ENCODE measurements around the gene SDK1.

SDK1 gene

GRCh38 chr7:4029941-4030340, 728.9 kb downstream of the SDK1 start:
- DNase-seq, result no peak

DNA sequence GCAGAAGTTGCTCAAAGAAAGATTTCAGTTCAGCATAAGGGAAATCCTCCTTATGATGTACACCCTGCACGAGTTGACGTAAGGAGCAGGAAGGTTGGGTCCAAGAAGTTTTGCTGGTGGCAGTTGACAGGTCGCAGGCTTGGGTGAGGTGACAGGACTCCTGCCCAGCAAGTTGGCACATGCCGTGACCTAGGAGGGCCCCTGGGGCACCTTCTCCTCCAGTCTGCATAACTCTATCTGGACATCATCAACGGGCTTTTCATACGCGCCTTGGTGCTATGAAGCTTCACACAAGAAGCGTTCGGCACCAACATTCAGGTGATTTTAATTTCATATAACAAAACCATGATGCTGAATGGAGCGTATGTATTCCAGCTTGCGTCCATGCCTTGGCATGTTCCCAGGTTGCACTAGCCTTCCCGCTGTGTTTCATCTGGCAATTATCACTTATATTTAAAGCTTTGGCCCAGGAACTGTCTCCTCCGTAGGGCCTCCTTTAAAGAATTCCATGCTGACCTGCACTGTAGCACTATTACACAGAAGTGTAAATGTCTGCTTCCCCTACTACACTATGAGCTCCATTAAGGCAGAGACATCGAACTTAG, 729.4 kb downstream of the SDK1 start:
- DNase-seq, result no peak

- no peak for DNase-seq
Observed at GRCh38 chr7:4033996-4034395, 732.9 kb downstream of the SDK1 start.

- no peak for DNase-seq
Observed at GRCh38 chr7:4037308-4037707, 736.3 kb downstream of the SDK1 start.

GRCh38 chr7:4037877-4038276, 736.8 kb downstream of the SDK1 start:
- no peak for DNase-seq

GRCh38 chr7:4040109-4040928, 739.3 kb downstream of the SDK1 start:
- DNase-seq, result no peak

DNA sequence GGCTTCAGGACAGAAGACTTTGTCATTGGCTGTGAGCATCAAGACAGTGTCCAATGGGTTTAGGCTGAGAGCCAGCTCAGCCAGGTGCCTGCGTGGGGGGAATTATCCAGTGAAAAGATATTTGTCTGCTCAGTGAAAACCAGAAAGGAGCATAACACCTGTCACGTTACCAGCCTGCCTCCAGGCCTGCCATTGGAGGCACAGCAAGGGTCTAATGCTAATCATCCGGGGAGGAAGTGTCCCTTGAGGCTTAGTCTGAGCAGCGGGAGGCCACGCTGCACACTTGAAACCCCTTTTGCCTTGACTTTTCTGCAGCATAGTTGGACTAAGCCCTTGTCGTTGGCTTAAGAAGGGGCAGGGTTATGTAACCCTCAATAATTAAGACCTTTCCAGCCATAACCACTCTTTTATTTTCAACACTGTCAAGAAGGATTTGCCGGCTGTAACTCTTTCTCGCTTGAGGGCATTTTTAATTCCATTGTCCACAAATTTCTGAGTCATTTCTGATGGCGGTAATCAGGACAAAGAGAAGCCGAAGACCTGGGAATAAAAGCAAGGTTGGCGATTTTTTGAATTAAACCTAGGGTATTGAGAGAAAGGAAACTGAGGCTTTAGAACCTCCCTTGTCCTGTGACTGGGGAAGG, 741.5 kb downstream of the SDK1 start:
- DNase-seq, result peak; percentile 54

- no peak for DNase-seq
Observed at GRCh38 chr7:4043988-4044387, 742.9 kb downstream of the SDK1 start.

- DNase-seq, result no peak
Observed at GRCh38 chr7:4045450-4045849, 744.4 kb downstream of the SDK1 start.

GRCh38 chr7:4045975-4046374, 744.9 kb downstream of the SDK1 start:
- DNase-seq, result no peak

GRCh38 chr7:4048336-4048735, 747.3 kb downstream of the SDK1 start:
- no peak for DNase-seq

GRCh38 chr7:4049202-4049601, 748.1 kb downstream of the SDK1 start:
- DNase-seq, result no peak

DNA sequence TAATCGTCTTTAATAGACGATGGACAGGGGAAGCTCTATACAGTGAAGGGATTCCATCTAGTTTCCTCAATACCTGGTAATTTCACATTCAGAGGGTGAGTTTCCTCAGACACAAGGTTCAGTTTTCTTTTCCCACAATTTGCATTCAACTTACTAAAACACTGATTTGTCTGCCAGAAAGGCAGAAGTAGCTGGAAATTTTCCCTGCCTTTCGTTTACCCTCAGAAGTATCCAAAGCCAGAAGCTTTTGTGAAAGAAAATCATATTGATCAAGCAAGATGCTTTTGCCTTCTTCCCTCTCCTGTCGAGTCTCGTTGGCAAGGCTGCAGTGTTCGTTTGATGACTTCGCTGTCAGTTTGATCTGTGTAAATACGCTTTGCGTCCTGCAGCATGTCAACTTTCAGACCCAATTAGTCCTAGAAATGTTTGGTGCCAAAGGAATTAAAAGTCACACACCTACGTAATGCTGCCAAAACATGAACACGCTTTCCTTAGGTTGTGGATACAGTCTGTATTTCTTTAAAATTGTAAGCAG, 749.1 kb downstream of the SDK1 start:
- DNase-seq, result no peak

DNA sequence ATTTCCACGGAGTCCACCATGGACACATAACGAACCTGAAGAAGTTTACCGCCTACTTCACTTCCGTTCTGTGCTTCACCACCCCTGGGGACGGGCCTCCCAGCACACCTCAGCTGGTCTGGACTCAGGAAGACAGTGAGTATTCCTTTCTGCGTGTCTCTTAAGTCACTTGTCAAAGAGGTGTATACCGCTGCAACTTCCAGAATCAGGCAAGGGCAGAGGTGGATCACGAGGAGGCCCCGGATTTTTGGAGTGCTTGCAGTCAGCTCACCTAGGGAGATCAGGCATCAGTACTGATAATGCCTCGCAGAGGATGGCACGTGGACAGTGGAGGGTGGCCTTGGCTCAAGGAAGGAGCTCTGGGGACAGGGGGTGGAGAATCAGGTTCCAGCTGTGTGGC, 750.6 kb downstream of the SDK1 start:
- DNase-seq, result no peak

DNA sequence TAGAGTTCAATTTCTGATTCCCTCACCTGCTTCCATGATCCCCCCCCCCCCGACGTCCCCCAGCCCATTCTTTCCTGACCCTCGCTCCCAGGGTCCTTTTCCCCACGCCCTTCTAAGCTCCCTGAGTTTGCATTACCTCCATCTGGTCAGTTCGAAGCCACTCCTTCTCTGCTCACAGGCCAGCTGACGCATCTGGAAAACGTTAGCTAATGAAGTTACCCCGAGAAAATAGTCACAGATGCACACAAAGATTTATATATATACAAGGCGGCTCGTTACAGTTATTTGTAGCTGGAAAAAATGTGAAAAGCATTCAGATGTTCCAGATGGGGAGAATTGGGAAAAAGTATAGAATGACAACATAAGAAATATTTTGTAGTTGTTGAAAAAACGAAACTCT, 751.1 kb downstream of the SDK1 start:
- no peak for DNase-seq

DNA sequence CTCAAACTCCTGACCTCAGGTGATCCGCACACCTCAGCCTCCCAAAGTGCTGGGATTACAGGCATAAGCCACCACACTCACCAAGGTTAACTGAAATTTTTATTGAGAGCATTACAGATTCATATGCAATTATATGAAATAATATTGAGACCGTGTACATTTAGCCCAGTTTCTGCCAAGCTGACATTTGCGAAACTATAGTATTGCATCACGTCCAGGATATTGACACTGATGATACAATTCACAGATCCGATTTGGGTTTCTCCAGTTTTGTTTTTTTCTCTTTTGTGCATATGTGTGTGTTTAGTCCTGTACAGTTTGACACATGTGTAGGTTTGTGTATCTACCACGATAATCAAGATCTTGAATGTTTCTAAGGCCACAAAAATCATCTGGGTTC, 753.1 kb downstream of the SDK1 start:
- no peak for DNase-seq

- no peak for DNase-seq
Observed at GRCh38 chr7:4056552-4057288, 755.7 kb downstream of the SDK1 start.

- DNase-seq, result no peak
Observed at GRCh38 chr7:4057289-4057616, 756.2 kb downstream of the SDK1 start.

- no peak for DNase-seq
Observed at GRCh38 chr7:4058158-4058557, 757.1 kb downstream of the SDK1 start.

DNA sequence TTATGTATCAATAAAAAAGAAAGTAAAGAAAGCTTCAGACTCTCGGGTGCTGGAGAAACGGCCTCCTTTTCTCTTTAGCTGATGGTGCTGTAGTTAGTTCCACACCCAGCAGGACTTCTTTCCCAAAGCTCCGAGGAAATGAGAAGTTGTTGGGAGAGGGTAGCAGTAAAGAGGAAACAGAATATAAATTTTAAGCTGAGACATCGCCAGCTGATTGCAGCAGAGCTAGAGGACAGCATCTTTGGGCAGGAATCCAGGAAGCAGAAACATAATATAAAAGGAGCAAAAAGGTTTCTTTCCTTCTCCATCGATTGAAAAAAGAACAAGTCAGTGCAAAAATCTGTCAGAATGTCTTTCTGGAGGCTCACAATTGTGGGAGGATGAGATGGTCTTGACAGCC, 764.1 kb downstream of the SDK1 start:
- no peak for DNase-seq

- DNase-seq, result no peak
Observed at GRCh38 chr7:4066206-4066605, 765.2 kb downstream of the SDK1 start.

DNA sequence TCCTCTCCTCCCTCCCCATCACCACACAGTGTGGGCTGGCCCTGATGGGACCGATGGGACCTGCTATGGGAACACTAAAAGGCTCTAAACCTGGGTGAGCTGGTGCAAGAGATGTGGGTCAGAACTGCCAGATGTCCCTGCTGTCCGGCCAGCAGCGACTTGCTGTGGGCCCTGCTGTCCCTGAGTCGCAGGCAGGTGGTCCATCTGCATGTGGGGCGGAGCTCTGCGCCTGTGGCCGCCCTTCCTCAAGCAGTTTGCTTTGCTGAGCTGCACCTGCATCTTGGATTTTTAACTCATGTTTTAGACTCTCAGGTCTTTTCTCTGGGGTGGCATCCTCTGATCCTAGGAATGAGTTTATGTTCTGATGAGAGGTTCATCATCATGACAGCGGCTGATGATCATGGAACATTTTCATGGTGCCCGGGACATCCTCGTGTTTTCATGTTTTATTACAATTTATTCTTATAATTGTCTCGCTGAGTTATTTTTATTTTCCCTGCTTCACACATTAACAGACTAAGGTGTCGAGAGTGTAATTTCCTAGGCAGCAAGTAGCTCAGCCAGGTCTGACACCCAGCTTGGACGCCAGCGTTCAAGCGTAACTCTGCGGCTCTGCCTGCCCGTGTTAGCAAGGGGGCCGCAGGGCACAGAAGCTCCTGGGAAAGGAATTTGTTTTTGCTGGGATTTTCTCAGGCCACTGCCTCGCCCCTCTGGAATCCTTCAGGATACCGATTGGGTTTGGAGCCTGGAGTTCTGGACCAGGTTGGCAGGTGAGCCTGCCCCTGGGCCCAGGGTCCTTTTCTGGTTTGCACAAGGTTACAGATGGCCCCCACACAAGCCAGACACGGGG, 765.8 kb downstream of the SDK1 start:
- no peak for DNase-seq

DNA sequence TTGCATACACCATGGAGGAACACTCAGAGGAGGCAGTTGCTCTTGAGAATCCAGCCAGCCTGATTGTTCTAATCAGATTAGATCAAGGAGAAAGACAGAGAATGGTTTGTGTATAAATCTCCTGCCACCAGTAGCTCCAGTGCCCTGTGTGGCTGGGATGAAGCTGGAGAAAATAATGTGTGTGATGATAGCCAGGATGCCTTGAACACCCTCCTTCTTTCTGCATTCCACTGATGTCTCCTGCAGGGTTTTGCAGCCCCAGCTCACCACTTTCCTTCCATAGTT, 766.4 kb downstream of the SDK1 start:
- DNase-seq, result no peak
